GM19193 (cell line): Measurements from ENCODE around the gene SPG7.

Source experiments
- POLR2A ChIP-seq: IDR thresholded peaks from 4 replicates; pipeline ENCODE4 v1.6.1; 2011; ENCODE audit not compliant: insufficient read depth, insufficient read length; ENCODE audit errors: extremely low read depth

The SPG7 gene

GRCh38 chr16:89502081-89502843, 5.9 kb upstream of the SPG7 start:
- no peak for TF ChIP-seq POLR2A

DNA sequence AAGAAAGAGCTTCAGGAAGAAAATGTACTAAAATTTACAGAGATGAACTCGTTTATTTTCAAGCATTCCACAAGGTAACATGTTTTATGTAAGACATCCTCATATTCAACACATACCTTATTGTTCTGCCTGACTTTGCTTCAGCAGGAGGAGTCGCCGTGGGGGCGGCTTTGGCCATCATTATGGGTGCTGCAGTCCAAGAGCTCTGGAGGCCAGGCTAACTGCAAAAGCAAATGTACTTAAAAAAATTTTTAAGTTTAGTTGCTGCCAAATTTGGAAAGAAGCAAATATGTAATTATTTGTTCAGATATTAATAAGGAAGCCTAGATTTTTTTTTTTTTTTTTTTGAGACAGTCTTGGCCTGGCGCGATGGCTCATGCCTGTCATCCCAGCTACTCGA, 4.1 kb upstream of the SPG7 start:
- TF ChIP-seq POLR2A, result no peak

DNA sequence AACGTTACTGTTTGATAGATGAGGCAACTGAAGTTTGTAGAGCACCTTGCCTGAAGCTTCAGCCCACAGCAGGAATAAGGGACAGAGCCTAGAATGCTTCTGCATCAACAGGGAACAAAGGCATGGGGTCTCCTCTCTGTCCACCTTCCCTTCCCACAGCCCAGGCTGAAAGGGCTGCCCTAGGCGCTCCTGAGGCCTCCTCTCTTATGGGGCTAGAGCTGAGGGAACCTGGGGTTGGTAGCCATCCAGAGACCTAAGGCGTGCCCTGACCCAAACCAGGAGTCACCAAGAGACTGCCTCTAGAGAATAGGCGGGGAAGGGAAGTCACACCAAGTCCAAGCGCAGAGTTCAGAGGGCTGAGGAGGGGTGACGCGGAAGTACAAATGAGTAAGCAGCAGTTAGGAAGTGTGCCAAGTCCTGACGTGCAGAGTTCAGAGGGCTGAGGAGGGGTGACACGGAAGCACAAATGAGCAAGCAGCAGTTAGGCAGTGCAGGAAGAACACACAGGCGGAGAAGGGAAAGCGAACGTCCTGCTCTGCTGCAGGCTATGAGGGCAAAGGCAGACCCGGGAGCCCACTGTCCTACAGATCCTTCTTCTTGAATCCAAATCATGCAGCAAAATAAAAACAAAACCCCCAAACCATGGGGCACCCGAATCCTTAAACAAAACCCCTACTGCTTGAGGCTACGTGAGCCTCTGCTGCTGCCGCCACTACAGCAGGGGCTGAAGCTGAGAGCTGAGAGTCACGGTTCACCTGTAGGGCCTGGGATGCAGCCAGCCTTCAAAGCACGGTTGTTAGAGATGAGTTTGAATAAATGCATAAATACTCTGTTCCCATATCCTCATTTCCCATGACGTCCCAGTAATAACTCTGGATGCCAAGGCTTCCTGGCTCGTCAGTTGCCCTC, 2.7 kb upstream of the SPG7 start:
- TF ChIP-seq POLR2A, result peak; percentile 65

DNA sequence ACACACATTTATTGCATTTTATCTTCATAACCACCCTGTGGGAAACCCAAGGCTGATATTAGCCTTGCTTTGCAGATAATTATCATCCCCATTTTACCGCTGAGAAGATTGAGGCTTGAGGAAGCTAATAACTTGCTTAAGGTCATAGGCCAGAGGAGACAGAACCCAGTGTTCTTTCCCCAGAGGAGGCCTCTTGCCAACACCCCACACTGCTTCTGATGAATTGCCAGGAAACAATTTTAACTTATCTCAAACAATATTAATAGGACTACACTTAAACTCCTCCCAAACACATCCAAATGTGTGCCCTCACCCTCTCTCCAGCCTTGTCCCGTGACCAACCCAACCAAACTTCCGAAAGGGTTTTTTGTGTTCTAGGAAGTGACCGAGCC, 2.1 kb upstream of the SPG7 start:
- no peak for TF ChIP-seq POLR2A

- no peak for TF ChIP-seq POLR2A
Measured at GRCh38 chr16:89506791-89507191, 1.4 kb upstream of the SPG7 start.

DNA sequence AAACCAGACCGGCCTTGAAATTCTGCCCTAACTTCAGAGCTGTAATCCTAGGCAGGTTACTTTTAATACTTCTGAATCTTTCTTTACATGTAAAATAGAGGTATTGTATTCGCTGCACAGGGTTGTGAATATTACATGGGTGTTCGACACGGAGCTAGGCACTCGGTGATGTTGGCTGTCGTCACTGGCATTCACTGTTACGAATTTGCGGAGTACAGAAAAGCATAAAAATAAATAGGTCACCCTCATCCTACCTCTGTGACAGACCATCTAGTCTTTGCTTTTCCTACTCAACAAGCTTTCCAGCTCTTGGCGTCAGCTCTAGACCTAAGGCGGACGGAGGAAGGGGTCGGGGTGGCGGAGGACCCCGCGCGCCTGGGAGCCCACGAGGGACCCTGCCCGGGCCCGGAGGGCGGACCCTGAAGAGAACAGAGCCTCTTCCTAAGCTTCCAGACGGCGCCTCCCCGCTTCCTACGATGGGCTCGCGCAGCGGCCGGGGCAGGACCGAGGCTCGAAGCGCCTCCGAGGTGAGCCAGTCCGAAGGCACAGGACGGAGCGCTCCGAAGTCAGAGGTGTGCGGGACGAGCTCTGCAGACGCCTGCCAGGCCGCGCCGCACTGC, 879 bp upstream of the SPG7 start:
- TF ChIP-seq POLR2A, result no peak

GRCh38 chr16:89510526-89510925, 2.3 kb downstream of the SPG7 start:
- TF ChIP-seq POLR2A, result no peak

DNA sequence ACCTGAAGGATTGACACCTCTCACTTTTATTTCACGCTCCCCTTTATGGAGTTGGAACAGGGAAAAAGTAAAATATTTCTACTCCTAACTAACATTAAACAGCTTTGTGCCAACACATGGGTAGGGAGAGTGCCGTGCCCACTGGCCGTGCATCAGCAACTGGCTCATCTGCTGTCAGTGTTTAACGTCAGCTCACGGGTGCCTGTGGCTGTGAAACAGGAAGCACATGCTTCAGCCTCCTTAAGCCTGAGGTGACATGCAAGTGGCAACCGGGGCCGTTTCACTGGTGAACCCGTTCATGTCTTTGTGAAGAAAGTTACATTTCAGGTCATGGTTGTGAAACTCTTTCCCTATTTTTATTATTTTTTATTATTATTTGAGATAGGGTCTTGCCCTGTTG, 3.2 kb downstream of the SPG7 start:
- TF ChIP-seq POLR2A, result no peak

DNA sequence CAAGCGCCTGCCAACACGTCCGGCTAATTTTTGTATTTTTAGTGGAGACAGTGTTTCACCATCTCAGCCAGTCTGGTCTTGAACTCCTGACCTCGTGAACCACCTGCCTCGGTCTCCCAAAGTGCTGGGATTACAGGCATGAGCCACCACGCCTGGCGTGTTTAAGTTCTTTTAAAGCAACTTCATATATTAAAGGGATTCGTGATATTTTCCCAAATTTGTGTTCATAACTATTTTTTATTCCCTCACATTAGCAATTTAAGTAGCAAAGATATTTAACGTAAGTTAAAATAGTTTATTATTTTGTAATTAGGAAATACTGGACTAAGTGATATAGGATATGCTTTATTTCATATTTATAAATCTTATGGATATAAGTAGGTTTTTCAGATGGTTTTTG, 4.2 kb downstream of the SPG7 start:
- TF ChIP-seq POLR2A, result no peak

DNA sequence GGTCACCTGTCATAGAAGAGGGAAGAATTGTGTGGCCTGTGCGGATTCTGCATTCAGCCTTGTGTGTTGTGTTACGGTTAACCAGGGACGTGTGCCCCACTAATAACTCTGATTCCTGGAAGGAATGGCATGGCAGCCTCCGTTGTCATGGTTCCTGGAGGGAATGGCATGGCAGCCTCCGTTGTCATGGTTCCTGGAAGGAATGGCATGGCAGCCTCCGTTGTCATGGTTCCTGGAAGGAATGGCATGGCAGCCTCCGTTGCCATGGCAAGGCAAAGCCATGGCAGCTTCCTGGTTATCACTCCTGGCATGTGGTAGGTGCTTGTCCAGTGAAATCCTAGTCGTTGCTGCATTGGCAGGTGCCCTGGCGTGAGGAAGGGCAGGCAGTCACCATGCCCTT, 8.9 kb downstream of the SPG7 start:
- TF ChIP-seq POLR2A, result no peak

DNA sequence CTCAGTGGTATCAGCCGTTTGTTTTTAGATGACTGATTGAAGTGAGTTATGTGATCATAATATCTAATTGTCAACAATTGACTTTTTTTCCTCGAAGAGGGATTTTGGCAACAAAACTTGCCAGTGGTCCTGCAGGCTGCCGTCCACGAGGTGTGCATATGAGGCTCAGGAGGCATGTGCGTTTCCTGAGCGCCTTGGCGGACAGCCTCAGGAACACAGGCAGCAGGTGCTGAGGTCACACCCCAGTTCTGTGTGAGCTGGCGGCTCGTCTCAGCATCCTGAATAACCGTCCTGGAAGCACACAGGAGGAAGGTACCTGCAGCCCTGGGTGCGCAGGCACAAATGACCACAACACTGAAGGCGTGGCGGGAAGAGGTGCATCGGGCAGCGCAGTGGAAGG, 11.7 kb downstream of the SPG7 start:
- no peak for TF ChIP-seq POLR2A

DNA sequence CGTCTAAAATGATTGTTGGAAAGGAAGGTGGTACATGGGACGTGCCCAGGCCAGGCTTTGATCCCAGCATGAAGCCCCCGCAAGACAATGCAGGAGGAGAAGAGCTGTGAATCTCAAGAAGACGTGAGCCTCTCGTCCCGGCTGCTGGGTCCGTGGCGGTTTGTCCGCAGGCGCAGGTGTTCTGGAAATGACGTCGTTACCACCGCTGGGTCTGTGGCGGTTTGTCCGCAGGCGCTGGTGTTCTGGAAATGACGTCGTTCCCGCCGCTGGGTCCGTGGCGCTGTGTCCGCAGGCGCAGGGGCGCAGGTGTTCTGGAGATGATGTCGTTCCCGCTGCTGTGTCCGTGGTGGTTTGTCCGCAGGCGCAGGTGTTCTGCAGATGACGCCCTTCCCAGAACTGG, 14.1 kb downstream of the SPG7 start:
- TF ChIP-seq POLR2A, result no peak

GRCh38 chr16:89523680-89524344, 15.6 kb downstream of the SPG7 start:
- no peak for TF ChIP-seq POLR2A

- TF ChIP-seq POLR2A, result no peak
Measured at GRCh38 chr16:89525146-89525913, 17.1 kb downstream of the SPG7 start.

DNA sequence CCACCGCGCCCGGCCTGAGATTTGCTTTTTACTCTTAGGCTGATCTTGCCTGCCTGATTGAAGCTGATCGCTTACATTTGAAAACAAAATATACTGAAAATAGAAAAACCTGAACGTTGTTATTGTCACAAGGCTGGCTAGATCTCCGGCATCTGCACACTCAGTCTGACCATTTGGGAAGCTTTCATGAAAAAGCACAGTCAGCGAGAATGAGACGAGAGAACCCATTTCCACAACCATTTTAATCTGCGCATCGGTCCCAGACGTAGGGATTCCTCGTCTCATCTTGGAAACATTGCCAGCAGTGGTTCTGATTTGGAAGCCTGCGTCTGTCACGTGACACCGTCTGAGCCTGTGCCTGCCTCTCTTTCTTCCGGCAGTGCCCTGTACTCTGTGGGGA, 20.9 kb downstream of the SPG7 start:
- no peak for TF ChIP-seq POLR2A
